ENCODE data around the gene EFCAB11. TPM values are rescaled to one million over a fixed set of nuclear protein-coding genes. Genes with fewer than 3 reads are reported as not detected.

EFCAB11 gene
- total and polyA plus RNA-seq, 2 experiments from 2014 or later: 7.7 to 24.6 TPM

- no peaks in the 10 kb centered on the region for H4K20me1 ChIP-seq (replicated peaks; ENCODE audit: insufficient read depth)
- H3K4me3 Mint-ChIP-seq: no peak overlapping the region
- no peaks in the 10 kb centered on the region for H3K27me3 ChIP-seq (ENCODE audit: insufficient read depth)
- no peak overlapping the region for H2AFZ ChIP-seq
- H3K4me1 Mint-ChIP-seq: peaks cover 13% of the 10 kb centered on the region
- no peak overlapping the region for H3K27ac ChIP-seq (ENCODE audit: low read depth)
- DNase-seq (ENCODE audit: low spot score) (no peak), ATAC-seq (no peak)
- H3K9me3 Mint-ChIP-seq: peaks cover 12% of the 10 kb centered on the region
- H3K36me3 ChIP-seq (ENCODE audit: insufficient read depth): peaks cover 7% of the 10 kb centered on the region; the same call in 1 of the 2 replicates
- peaks cover 12% of the 10 kb centered on the region for H3K79me2 ChIP-seq (replicated peaks; ENCODE audit: insufficient read depth)
- peaks cover 8% of the 10 kb centered on the region for H3K4me1 ChIP-seq (ENCODE audit: insufficient read depth)
- H3K4me3 ChIP-seq: no peak overlapping the region
- TF ChIP-seq ZNF331 (CRISPR knock-in tag; IDR thresholded peaks at IDR 0.05; ENCODE audit: low read depth) (no peak), EZH2phosphoT487 (IDR thresholded peaks at IDR 0.05; ENCODE audit: unreplicated experiment) (no peak), CREB1 (CRISPR knock-in tag; IDR thresholded peaks at IDR 0.05; ENCODE audit: low read depth) (no peak), REST (IDR thresholded peaks at IDR 0.05; ENCODE audit: unreplicated experiment) (no peak), ZNF462 (CRISPR knock-in tag; IDR thresholded peaks at IDR 0.05) (no peak), NANOG (IDR thresholded peaks at IDR 0.05; ENCODE audit: borderline replicate concordance) (no peak)
- no peak overlapping the region for H3K27ac Mint-ChIP-seq
- H3K4me2 ChIP-seq: no peak overlapping the region
- no peaks in the 10 kb centered on the region for H3K9me2 ChIP-seq (ENCODE audit: insufficient read depth)
- peaks cover 45% of the 10 kb centered on the region for H3K36me3 Mint-ChIP-seq (ENCODE audit: low read depth)
- 0 out of 2 replicates have a peak, but pooled peaks cover 4% of the 10 kb centered on the region for H3F3A ChIP-seq (replicated peaks; ENCODE audit: low read depth)
- H3K27me3 Mint-ChIP-seq (ENCODE audit: insufficient read depth, low read depth, poor library complexity): peaks cover 13% of the 10 kb centered on the region
Observed at GRCh38 chr14:89952576-89952975, 2.0 kb downstream of the EFCAB11 start.

Measured in GM23338 (cell line).